Body of pancreas (tissue), 4 donors: Measurements from ENCODE around the gene CAMTA1.

Source experiments
- CTCF ChIP-seq, 7 experiments: fragments of 450-650 bp in 4 of 7; fragments of 200-600 bp in 3 of 7; sonication (generic) in 3 of 7; IDR thresholded peaks; one replicate each; pipeline ENCODE4 v1.5.1; 2016 to 2019; ENCODE audit warnings: antibody characterized with exemption in 7 of 7
- POLR2A ChIP-seq, 3 donors: fragments of 450-650 bp; IDR thresholded peaks; one replicate each; pipeline ENCODE4 v1.6.1; 2016; ENCODE audit warnings: antibody characterized with exemption in 3 of 3, mild to moderate bottlenecking in 2 of 3

- no peak for TF ChIP-seq CTCF (IDR thresholded peaks at IDR 0.05)
- TF ChIP-seq POLR2A (IDR thresholded peaks at IDR 0.05): no peak
These were observed 554.7 kb downstream of the CAMTA1 start for GRCh38 chr1:7339953-7340352.
